HepG2 (cell line): ENCODE measurements around the gene PHB1. TPM values are rescaled to one million over a fixed set of nuclear protein-coding genes. Genes with fewer than 3 reads are reported as not detected.

Experiments
- BCL6 ChIP-seq: IDR thresholded peaks from 2 replicates; pipeline ENCODE4 v1.6.1; 2016; ENCODE audit warnings: missing genetic modification reagents, missing compliant biosample characterization
- CBFB ChIP-seq: sonication (generic); formaldehyde crosslinking; IDR thresholded peaks from 2 replicates; pipeline ENCODE4 v1.4.0; 2020; ENCODE audit warnings: missing genetic modification reagents
- DMAP1 ChIP-seq: IDR thresholded peaks from 2 replicates; pipeline ENCODE4 v1.6.1; 2016
- DNMT1 ChIP-seq: sonication (generic); formaldehyde crosslinking; IDR thresholded peaks from 2 replicates; pipeline ENCODE4 v1.5.1; 2020; ENCODE audit warnings: mild to moderate bottlenecking, missing genetic modification reagents
- FOXM1 ChIP-seq: sonication (generic); formaldehyde crosslinking; IDR thresholded peaks from 2 replicates; pipeline ENCODE4 v1.5.0; 2020; ENCODE audit warnings: missing genetic modification reagents
- KDM5B ChIP-seq: sonication (generic); formaldehyde crosslinking; IDR thresholded peaks from 2 replicates; pipeline ENCODE4 v1.4.0; 2020; ENCODE audit warnings: missing genetic modification reagents, mild to moderate bottlenecking, borderline replicate concordance
- KLF6 ChIP-seq: IDR thresholded peaks from 2 replicates; pipeline ENCODE4 v1.8.0; 2016; ENCODE audit warnings: missing biosample characterization, missing genetic modification reagents
- MIER3 ChIP-seq: IDR thresholded peaks from 2 replicates; pipeline ENCODE4 v1.6.1; 2016; ENCODE audit warnings: missing compliant biosample characterization, borderline replicate concordance
- NFYB ChIP-seq: sonication (generic); formaldehyde crosslinking; IDR thresholded peaks from 2 replicates; pipeline ENCODE4 v1.4.0; 2020; ENCODE audit warnings: missing genetic modification reagents
- PHF8 ChIP-seq: sonication (generic); formaldehyde crosslinking; IDR thresholded peaks from 2 replicates; pipeline ENCODE4 v1.5.0; 2020; ENCODE audit warnings: missing genetic modification reagents
- RBAK ChIP-seq: sonication (generic); formaldehyde crosslinking; IDR thresholded peaks from 2 replicates; pipeline ENCODE4 v1.5.1; 2020; ENCODE audit warnings: mild to moderate bottlenecking, missing genetic modification reagents
- SIX1 ChIP-seq: sonication (generic); formaldehyde crosslinking; IDR thresholded peaks from 2 replicates; pipeline ENCODE4 v1.4.0; 2020; ENCODE audit warnings: missing genetic modification reagents, borderline replicate concordance
- SOX6 ChIP-seq, 2 experiments: fragments of 450-650 bp in 1 of 2; sonication (generic) in 1 of 2; formaldehyde crosslinking in 1 of 2; IDR thresholded peaks; 2 replicates each; pipeline versions ENCODE4 v1.4.0 to v1.6.1; 2017 to 2020; ENCODE audit warnings: antibody characterized with exemption in 1 of 2, mild to moderate bottlenecking in 1 of 2, missing genetic modification reagents in 1 of 2
- THAP11 ChIP-seq: IDR thresholded peaks from 2 replicates; pipeline ENCODE4 v1.6.1; 2016; ENCODE audit warnings: missing biosample characterization, missing genetic modification reagents
- YY1 ChIP-seq: IDR thresholded peaks from 2 replicates; pipeline ENCODE4 v1.6.1; 2011; ENCODE audit warnings: low read length, low read depth, moderate library complexity, mild to moderate bottlenecking; ENCODE audit not compliant: insufficient read depth, insufficient replicate concordance
- ZFY ChIP-seq: sonication (generic); formaldehyde crosslinking; IDR thresholded peaks from 2 replicates; pipeline ENCODE4 v1.4.0; 2020; ENCODE audit warnings: missing genetic modification reagents
- ZNF180 ChIP-seq: sonication (generic); formaldehyde crosslinking; IDR thresholded peaks from 2 replicates; pipeline ENCODE4 v1.4.0; 2020; ENCODE audit warnings: low read depth, missing genetic modification reagents, borderline replicate concordance
- ZNF235 ChIP-seq: sonication (generic); formaldehyde crosslinking; IDR thresholded peaks from 2 replicates; pipeline ENCODE4 v1.8.1; 2023; ENCODE audit warnings: mild to moderate bottlenecking, missing genetic modification reagents, borderline replicate concordance
- ZNF563 ChIP-seq: sonication (generic); formaldehyde crosslinking; IDR thresholded peaks from 2 replicates; pipeline ENCODE4 v1.8.0; 2022; ENCODE audit warnings: mild to moderate bottlenecking, moderate library complexity, missing genetic modification reagents
- ZNF619 ChIP-seq: sonication (generic); formaldehyde crosslinking; IDR thresholded peaks from 2 replicates; pipeline ENCODE4 v1.4.0; 2020; ENCODE audit warnings: mild to moderate bottlenecking, missing genetic modification reagents
- ZNF768 ChIP-seq: sonication (generic); formaldehyde crosslinking; IDR thresholded peaks from 2 replicates; pipeline ENCODE4 v1.4.0; 2020; ENCODE audit warnings: missing genetic modification reagents
- ZNF790 ChIP-seq: sonication (generic); formaldehyde crosslinking; IDR thresholded peaks from 2 replicates; pipeline ENCODE4 v1.8.0; 2022; ENCODE audit warnings: missing genetic modification reagents, mild to moderate bottlenecking, borderline replicate concordance
- ZNF839 ChIP-seq: sonication (generic); formaldehyde crosslinking; IDR thresholded peaks from 2 replicates; pipeline ENCODE4 v1.4.0; 2020; ENCODE audit warnings: missing genetic modification reagents, mild to moderate bottlenecking, borderline replicate concordance
- ZSCAN25 ChIP-seq: sonication (generic); formaldehyde crosslinking; IDR thresholded peaks from 2 replicates; pipeline ENCODE4 v1.8.0; 2022; ENCODE audit warnings: mild to moderate bottlenecking, missing genetic modification reagents
- polyA plus RNA-seq, 8 experiments: library from polyadenylated mRNA; depleted of rRNA in 3 of 8; stranded (reverse) in 7 of 8; unstranded in 1 of 8; fragments of >200 nt; fragmentation: Illumina TruSeq in 4 of 8; extraction: Trizol in 4 of 8; gene quantifications; 2 replicates each; pipeline versions ENCODE4 v1.2.1 to v1.2.3, GENCODE V29; 2011 to 2016; ENCODE audit warnings: low read depth in 4 of 8, missing spikeins in 1 of 8, mixed read lengths in 1 of 8; ENCODE audit not compliant: insufficient read depth in 1 of 8
- total RNA-seq, 5 experiments: library from RNA; depleted of rRNA; stranded (reverse); fragments of >200 nt; fragmentation: Illumina TruSeq; extraction: Trizol; gene quantifications; 2 replicates each; pipeline ENCODE4 v1.2.3, GENCODE V29; 2016; ENCODE audit warnings: low read depth in 1 of 5
- TF ChIP-seq, protein P1 (sequence below): sonication (generic); formaldehyde crosslinking; IDR thresholded peaks from 2 replicates; pipeline ENCODE4 v1.4.0; 2020; ENCODE audit warnings: mild to moderate bottlenecking, missing genetic modification reagents
- TF ChIP-seq, protein P2 (sequence below): sonication (generic); formaldehyde crosslinking; IDR thresholded peaks from 2 replicates; pipeline ENCODE4 v1.4.0; 2020; ENCODE audit warnings: mild to moderate bottlenecking, missing genetic modification reagents
- TF ChIP-seq, protein P3 (sequence below): sonication (generic); formaldehyde crosslinking; conservative IDR thresholded peaks from 2 replicates; pipeline ENCODE4 v1.4.0; 2020; ENCODE audit warnings: missing genetic modification reagents

The PHB1 gene
- total and polyA plus RNA-seq, 2 of the 13 experiments (the other 11 are each of a cell fraction or from before 2014, with no cell fraction given): 515 to 688 TPM

DNA sequence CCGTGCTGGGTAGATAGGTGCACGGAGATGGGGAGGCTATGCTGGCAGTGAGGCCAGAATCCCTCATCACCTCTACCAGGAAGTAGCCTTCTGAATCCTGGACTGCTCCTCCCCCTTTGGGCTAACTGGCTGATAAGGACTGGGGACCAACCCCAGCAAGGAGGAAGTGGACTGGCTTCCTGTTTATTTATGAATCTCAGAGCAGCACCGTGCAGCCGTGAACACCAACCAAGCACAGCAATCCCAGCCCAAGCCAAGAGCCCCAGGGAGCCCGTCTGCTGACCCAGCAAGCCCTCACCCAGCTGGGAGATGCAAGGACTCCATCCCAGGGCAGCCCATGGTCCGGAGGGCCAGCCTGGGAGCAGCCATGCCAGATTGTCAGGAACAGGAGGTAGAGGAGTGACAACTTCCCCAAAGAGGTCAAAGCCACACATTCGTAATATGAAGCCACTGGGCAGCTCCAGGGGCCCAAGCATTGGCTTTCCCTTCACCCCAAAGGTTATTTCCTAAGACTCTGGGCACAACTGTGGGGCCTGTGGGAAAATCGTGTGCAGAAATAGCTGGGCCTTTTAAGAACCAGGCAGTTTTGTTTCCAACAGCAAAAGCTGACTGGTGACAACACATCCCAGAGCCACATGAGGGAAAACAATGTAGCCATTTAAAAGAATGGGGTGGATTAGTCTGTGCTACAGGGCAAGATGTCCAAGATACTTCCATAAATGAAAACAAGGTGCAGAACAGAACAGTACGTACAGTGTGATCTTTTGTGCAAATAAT, 23.9 kb downstream of the PHB1 start (continued):
- TF ChIP-seq KLF6 (CRISPR knock-in tag): 0 out of 2 replicates have a peak, but pooled peaks have one; percentile 18
- TF ChIP-seq KDM5B (CRISPR knock-in tag): peak; percentile 64; the same call in 1 of the 2 replicates
- peak; percentile 41; the same call in 1 of the 2 replicates for TF ChIP-seq ZNF839 (CRISPR knock-in tag)
- TF ChIP-seq SOX6 (IDR thresholded peaks at IDR 0.05): no peak
- TF ChIP-seq SOX6 (CRISPR knock-in tag; IDR thresholded peaks at IDR 0.05): peak; percentile 64
- TF ChIP-seq ZNF768 (CRISPR knock-in tag): no peak; the same call in 1 of the 2 replicates
- no peak for TF ChIP-seq ZSCAN25 (CRISPR knock-in tag)
- no peak for TF ChIP-seq ZNF180 (CRISPR knock-in tag)
- TF ChIP-seq FOXM1: peak; percentile 77; the same call in 1 of the 2 replicates
- TF ChIP-seq, protein P1, sequence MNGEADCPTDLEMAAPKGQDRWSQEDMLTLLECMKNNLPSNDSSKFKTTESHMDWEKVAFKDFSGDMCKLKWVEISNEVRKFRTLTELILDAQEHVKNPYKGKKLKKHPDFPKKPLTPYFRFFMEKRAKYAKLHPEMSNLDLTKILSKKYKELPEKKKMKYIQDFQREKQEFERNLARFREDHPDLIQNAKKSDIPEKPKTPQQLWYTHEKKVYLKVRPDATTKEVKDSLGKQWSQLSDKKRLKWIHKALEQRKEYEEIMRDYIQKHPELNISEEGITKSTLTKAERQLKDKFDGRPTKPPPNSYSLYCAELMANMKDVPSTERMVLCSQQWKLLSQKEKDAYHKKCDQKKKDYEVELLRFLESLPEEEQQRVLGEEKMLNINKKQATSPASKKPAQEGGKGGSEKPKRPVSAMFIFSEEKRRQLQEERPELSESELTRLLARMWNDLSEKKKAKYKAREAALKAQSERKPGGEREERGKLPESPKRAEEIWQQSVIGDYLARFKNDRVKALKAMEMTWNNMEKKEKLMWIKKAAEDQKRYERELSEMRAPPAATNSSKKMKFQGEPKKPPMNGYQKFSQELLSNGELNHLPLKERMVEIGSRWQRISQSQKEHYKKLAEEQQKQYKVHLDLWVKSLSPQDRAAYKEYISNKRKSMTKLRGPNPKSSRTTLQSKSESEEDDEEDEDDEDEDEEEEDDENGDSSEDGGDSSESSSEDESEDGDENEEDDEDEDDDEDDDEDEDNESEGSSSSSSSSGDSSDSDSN (CRISPR knock-in tag): peak; percentile 52
- TF ChIP-seq DMAP1: peak; percentile 34; the same call in 1 of the 2 replicates
- TF ChIP-seq RBAK (CRISPR knock-in tag): peak; percentile 88; the same call in 1 of the 2 replicates
- TF ChIP-seq SIX1: no peak
- 0 out of 2 replicates have a peak, but pooled peaks have one; percentile 21 for TF ChIP-seq ZNF563
- 0 out of 2 replicates have a peak, but pooled peaks have one; percentile 30 for TF ChIP-seq ZFY (CRISPR knock-in tag)
- TF ChIP-seq ZNF235 (CRISPR knock-in tag): 0 out of 2 replicates have a peak, but pooled peaks have one; percentile 58
- TF ChIP-seq NFYB (CRISPR knock-in tag): peak; percentile 47; the same call in 1 of the 2 replicates
- TF ChIP-seq YY1: peak; percentile 75
- TF ChIP-seq THAP11 (CRISPR knock-in tag): peak; percentile 46; the same call in 1 of the 2 replicates
- TF ChIP-seq BCL6 (CRISPR knock-in tag): no peak
- TF ChIP-seq CBFB (CRISPR knock-in tag): 0 out of 2 replicates have a peak, but pooled peaks have one; percentile 50
- TF ChIP-seq MIER3 (CRISPR knock-in tag): 0 out of 2 replicates have a peak, but pooled peaks have one; percentile 9
- TF ChIP-seq ZNF790 (CRISPR knock-in tag): no peak
- TF ChIP-seq DNMT1 (CRISPR knock-in tag): no peak
- TF ChIP-seq ZNF619: peak; percentile 77; the same call in 1 of the 2 replicates
- TF ChIP-seq, protein P2, sequence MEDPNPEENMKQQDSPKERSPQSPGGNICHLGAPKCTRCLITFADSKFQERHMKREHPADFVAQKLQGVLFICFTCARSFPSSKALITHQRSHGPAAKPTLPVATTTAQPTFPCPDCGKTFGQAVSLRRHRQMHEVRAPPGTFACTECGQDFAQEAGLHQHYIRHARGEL: 0 out of 2 replicates have a peak, but pooled peaks have one; percentile 46
- TF ChIP-seq PHF8 (CRISPR knock-in tag): peak; percentile 64; the same call in 1 of the 2 replicates
- TF ChIP-seq, protein P3, sequence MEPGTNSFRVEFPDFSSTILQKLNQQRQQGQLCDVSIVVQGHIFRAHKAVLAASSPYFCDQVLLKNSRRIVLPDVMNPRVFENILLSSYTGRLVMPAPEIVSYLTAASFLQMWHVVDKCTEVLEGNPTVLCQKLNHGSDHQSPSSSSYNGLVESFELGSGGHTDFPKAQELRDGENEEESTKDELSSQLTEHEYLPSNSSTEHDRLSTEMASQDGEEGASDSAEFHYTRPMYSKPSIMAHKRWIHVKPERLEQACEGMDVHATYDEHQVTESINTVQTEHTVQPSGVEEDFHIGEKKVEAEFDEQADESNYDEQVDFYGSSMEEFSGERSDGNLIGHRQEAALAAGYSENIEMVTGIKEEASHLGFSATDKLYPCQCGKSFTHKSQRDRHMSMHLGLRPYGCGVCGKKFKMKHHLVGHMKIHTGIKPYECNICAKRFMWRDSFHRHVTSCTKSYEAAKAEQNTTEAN (CRISPR knock-in tag): 0 out of 2 replicates have a peak, but pooled peaks have one; percentile 5
